PC-3 (cell line): Measurements from ENCODE around the gene RETREG1. TPM values are rescaled to one million over a fixed set of nuclear protein-coding genes. Genes with fewer than 3 reads are reported as not detected.

ENCODE experiments used
- ATAC-seq: fragments of 200-7000 bp; cut with Tn5 transposase; 2 replicates; pipeline ENCODE4 v1.9.1; 2020; ENCODE audit warnings: mild to moderate bottlenecking, moderate library complexity
- BruUV-seq: library from RNA; stranded (reverse); fragments of 400-500 nt; replicated peaks from 2 replicates; lab custom pipeline; 2021; lab: Mats Ljungman, UMichigan
- CTCF ChIA-PET: fragments of 300-600 bp; sonication (Branson Sonifier 250); formaldehyde crosslinking; loops from one replicate; lab custom pipeline; 2022; ENCODE audit warnings: antibody characterized with exemption; lab: Charles Lee
- POLR2A ChIA-PET: fragments of 300-600 bp; sonication (Branson Sonifier 250); formaldehyde crosslinking; loops from one replicate; lab custom pipeline; 2022; ENCODE audit warnings: antibody characterized with exemption; ENCODE audit not compliant: unreplicated experiment; lab: Charles Lee
- DNase-seq: peaks from one replicate; pipeline ENCODE4 v3.0.0-alpha.2; 2015
- H2AFZ ChIP-seq: fragments of 300-600 bp; sonication (generic); 2 replicates; pipeline ENCODE4 v1.6.0; 2016; ENCODE audit warnings: antibody characterized with exemption, low read length
- H3F3A ChIP-seq: fragments of 300-600 bp; sonication (generic); one replicate; pipeline ENCODE4 v1.6.0; 2017; ENCODE audit warnings: antibody characterized with exemption, low read length, control low read depth, mild to moderate bottlenecking; ENCODE audit not compliant: unreplicated experiment
- H3K27ac ChIP-seq: fragments of 300-600 bp; sonication (generic); 2 replicates; pipeline ENCODE4 v1.5.1; 2016; ENCODE audit warnings: mild to moderate bottlenecking, low read length
- H3K27me3 ChIP-seq: fragments of 300-600 bp; sonication (generic); 2 replicates; pipeline ENCODE4 v1.6.1; 2016; ENCODE audit warnings: low read length, mixed read lengths
- H3K36me3 ChIP-seq: fragments of 300-600 bp; sonication (generic); 2 replicates; pipeline ENCODE4 v1.6.1; 2016; ENCODE audit warnings: low read depth, mixed run types, low read length, mixed read lengths
- H3K4me1 ChIP-seq: fragments of 300-600 bp; sonication (generic); 2 replicates; pipeline ENCODE4 v1.5.1; 2016; ENCODE audit warnings: low read length; ENCODE audit not compliant: insufficient read depth
- H3K4me2 ChIP-seq: fragments of 300-600 bp; sonication (generic); 2 replicates; pipeline ENCODE4 v1.6.0; 2016; ENCODE audit warnings: low read length
- H3K4me3 ChIP-seq: fragments of 300-600 bp; sonication (generic); 2 replicates; pipeline ENCODE4 v1.5.1; 2016; ENCODE audit warnings: mild to moderate bottlenecking, low read length, mixed read lengths
- H3K79me2 ChIP-seq: fragments of 300-600 bp; sonication (generic); 2 replicates; pipeline ENCODE4 v1.6.1; 2017; ENCODE audit warnings: low read length, mixed read lengths
- H3K9ac ChIP-seq: fragments of 300-600 bp; sonication (generic); 2 replicates; pipeline ENCODE4 v1.6.0; 2016; ENCODE audit warnings: mild to moderate bottlenecking, low read length
- H3K9me2 ChIP-seq: fragments of 300-600 bp; sonication (generic); replicated peaks from 2 replicates; pipeline ENCODE4 v1.6.1; 2016; ENCODE audit warnings: mixed run types, low read length, mixed read lengths
- H3K9me3 ChIP-seq: fragments of 300-600 bp; sonication (generic); 2 replicates; pipeline ENCODE4 v1.6.1; 2016; ENCODE audit warnings: low read length, mixed read lengths
- H4K20me1 ChIP-seq: fragments of 300-600 bp; sonication (generic); 2 replicates; pipeline ENCODE4 v1.6.1; 2016; ENCODE audit warnings: low read length, mixed read lengths
- EZH2 ChIP-seq: fragments of 300-600 bp; sonication (generic); IDR thresholded peaks from one replicate; pipeline ENCODE4 v1.6.1; 2017; ENCODE audit warnings: antibody characterized with exemption, mild to moderate bottlenecking, low read length; ENCODE audit not compliant: unreplicated experiment
- EZH2phosphoT487 ChIP-seq: fragments of 300-600 bp; sonication (generic); IDR thresholded peaks from 2 replicates; pipeline ENCODE4 v1.6.1; 2018; ENCODE audit warnings: mild to moderate bottlenecking, antibody characterized with exemption, low read length, borderline replicate concordance
- intact Hi-C: fragments of 100-400 bp; cut with micrococcal nuclease; formaldehyde crosslinking; loops from 2 replicates; pipeline ENCODE4 v1.9.0; 2023
- total RNA-seq: library from RNA; depleted of rRNA; stranded (reverse); fragments of >200 nt; gene quantifications from 2 replicates; pipeline ENCODE4 v1.2.3, GENCODE V29; 2014
- TF ChIP-seq, protein P1 (sequence below): fragments of 300-600 bp; sonication (generic); conservative IDR thresholded peaks from 2 replicates; pipeline ENCODE4 v1.5.1; 2017; ENCODE audit warnings: antibody characterized with exemption, low read depth, mild to moderate bottlenecking, low read length

The RETREG1 gene
- total RNA-seq, 1 experiment from 2014 or later = 1.7 TPM

DNA sequence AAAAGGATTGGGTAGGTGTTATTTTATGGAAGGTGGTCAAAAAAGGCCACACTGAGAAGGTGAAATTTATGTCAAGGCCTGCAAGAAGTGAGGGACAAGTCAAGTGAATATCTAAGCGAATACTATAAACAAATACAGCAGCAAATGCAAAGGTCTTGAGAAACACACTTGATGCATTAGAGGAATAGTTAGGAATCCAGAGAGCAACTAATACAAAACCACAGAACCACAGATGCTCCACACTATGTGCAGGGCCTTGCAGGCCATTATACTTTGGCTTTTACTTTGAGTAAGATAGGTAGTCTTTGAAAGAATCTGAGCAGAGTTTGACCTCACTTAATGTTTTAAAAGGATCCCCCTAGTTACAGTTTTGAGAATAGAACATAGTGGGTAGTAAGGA, 155.8 kb downstream of the RETREG1 start:
- H3K36me3 ChIP-seq = peaks cover 69% of the 10 kb centered on the region
- no peak overlapping the region for H3K4me2 ChIP-seq
- peaks cover 44% of the 10 kb centered on the region for H4K20me1 ChIP-seq
- ATAC-seq = no peak
- no peaks in the 10 kb centered on the region for H3K27me3 ChIP-seq
- intact Hi-C loops = no loop called here
- ChIA-PET POLR2A (no interaction called here), CTCF (no interaction called here)
- no peaks in the 10 kb centered on the region for H3F3A ChIP-seq
- no TSS peak for BruUV-seq
- DNase-seq = no peak
- no peak for TF ChIP-seq EZH2phosphoT487
- TF ChIP-seq, protein P1, sequence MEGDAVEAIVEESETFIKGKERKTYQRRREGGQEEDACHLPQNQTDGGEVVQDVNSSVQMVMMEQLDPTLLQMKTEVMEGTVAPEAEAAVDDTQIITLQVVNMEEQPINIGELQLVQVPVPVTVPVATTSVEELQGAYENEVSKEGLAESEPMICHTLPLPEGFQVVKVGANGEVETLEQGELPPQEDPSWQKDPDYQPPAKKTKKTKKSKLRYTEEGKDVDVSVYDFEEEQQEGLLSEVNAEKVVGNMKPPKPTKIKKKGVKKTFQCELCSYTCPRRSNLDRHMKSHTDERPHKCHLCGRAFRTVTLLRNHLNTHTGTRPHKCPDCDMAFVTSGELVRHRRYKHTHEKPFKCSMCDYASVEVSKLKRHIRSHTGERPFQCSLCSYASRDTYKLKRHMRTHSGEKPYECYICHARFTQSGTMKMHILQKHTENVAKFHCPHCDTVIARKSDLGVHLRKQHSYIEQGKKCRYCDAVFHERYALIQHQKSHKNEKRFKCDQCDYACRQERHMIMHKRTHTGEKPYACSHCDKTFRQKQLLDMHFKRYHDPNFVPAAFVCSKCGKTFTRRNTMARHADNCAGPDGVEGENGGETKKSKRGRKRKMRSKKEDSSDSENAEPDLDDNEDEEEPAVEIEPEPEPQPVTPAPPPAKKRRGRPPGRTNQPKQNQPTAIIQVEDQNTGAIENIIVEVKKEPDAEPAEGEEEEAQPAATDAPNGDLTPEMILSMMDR = no peak
- TF ChIP-seq EZH2 = no peak
- H3K9me2 ChIP-seq = no peaks in the 10 kb centered on the region
- H3K27ac ChIP-seq = no peak overlapping the region
- no peak overlapping the region for H2AFZ ChIP-seq
- H3K9me3 ChIP-seq = no peaks in the 10 kb centered on the region
- H3K79me2 ChIP-seq = peaks cover 69% of the 10 kb centered on the region
- H3K9ac ChIP-seq = no peak overlapping the region
- H3K4me3 ChIP-seq = no peak overlapping the region
- H3K4me1 ChIP-seq = peaks cover 32% of the 10 kb centered on the region

DNA sequence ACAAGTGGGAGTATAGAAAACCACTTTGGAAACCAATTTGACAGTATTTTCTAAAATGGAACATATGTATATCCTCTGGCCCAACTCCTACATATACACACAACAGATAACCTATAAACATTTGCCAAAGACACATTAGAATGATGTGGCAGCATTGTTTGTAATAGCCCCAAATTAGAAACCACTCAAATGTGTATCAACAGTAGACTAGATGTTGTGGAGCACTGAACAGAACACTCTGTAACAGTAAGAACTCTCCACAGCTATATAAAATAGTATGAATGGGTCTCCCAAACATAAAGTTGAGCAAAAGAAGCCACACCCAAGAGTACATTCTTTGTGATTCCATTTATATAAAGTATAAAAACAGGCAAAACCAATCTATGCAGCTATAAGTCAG, 157.3 kb downstream of the RETREG1 start:
- POLR2A ChIA-PET = no interaction called here
- Histone ChIP-seq H3K4me3 (no peak overlapping the region), H3K4me1 (peaks cover 40% of the 10 kb centered on the region), H4K20me1 (peaks cover 44% of the 10 kb centered on the region), H3K9ac (no peak overlapping the region), H2AFZ (no peak overlapping the region), H3K36me3 (peaks cover 83% of the 10 kb centered on the region), H3K27me3 (no peaks in the 10 kb centered on the region), H3K27ac (no peak overlapping the region), H3F3A (no peaks in the 10 kb centered on the region), H3K79me2 (peaks cover 69% of the 10 kb centered on the region), H3K4me2 (no peak overlapping the region), H3K9me3 (no peaks in the 10 kb centered on the region), H3K9me2 (no peaks in the 10 kb centered on the region)
- no TSS peak for BruUV-seq
- TF ChIP-seq EZH2 (no peak), EZH2phosphoT487 (no peak)
- TF ChIP-seq, protein P1 = no peak
- CTCF ChIA-PET = no interaction called here
- no peak for DNase-seq
- intact Hi-C loops = no loop called here
- no peak for ATAC-seq

DNA sequence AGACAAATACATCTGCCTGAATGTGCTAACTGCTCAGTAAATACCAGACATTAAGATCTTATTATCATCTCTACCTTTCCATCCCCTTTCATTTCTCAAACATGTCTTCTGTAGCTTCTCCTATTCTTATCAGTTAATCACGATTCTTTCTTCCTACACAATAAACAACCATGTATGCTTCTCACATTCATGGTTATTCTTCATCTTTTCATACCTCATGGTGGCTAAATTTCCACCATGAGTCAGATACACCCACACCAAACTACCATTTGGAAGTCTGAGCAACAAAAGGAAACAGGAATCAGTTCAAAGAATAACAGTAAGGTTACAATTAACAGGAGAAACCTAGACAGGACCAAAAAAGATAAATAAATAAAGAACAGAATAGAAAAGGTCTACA, 158.9 kb downstream of the RETREG1 start:
- H3K27ac ChIP-seq = no peak overlapping the region
- H3K79me2 ChIP-seq = peaks cover 64% of the 10 kb centered on the region
- ChIA-PET CTCF (interaction anchor here (0.7 kb wide), 1 partner anchor 1899 kb away, joined by 9 read pairs; no protein-coding TSS in a partner anchor), POLR2A (no interaction called here)
- DNase-seq (no peak), ATAC-seq (no peak)
- H3K36me3 ChIP-seq = peaks cover 84% of the 10 kb centered on the region
- no peaks in the 10 kb centered on the region for H3F3A ChIP-seq
- H3K9me3 ChIP-seq = no peaks in the 10 kb centered on the region
- intact Hi-C loops = loop anchor here (2.0 kb wide), 1 partner anchor 297 kb away; no protein-coding TSS in a partner anchor
- TF ChIP-seq EZH2 = no peak
- no peak for TF ChIP-seq EZH2phosphoT487
- TF ChIP-seq, protein P1 = no peak
- H4K20me1 ChIP-seq = peaks cover 29% of the 10 kb centered on the region; the same call in 1 of the 2 replicates
- H3K9me2 ChIP-seq = no peaks in the 10 kb centered on the region
- H3K4me3 ChIP-seq = no peak overlapping the region
- no peak overlapping the region for H3K4me2 ChIP-seq
- H3K9ac ChIP-seq = no peak overlapping the region
- no TSS peak for BruUV-seq
- H3K27me3 ChIP-seq = no peaks in the 10 kb centered on the region
- no peak overlapping the region for H2AFZ ChIP-seq
- peaks cover 24% of the 10 kb centered on the region for H3K4me1 ChIP-seq
